Right lobe of liver (tissue), 6 donors: ENCODE measurements around the gene PPP1R14B. TPM values are rescaled to one million over a fixed set of nuclear protein-coding genes. Genes with fewer than 3 reads are reported as not detected.
"Not testable (repeated sequence)": the region's sequence is repeated elsewhere in the genome, so short reads cannot be mapped to it uniquely, and the experiment has no call there.

Experiments
- ATAC-seq, 4 donors: fragments of 200-7000 bp; cut with Tn5 transposase; one replicate each; pipeline ENCODE4 v1.9.1; 2020; ENCODE audit warnings: mild to moderate bottlenecking in 4 of 4, moderate library complexity in 4 of 4
- DNase-seq, 3 donors: peaks; one replicate each; pipeline ENCODE4 v3.0.0-alpha.2; 2020
- H3K27ac ChIP-seq, 3 donors: fragments of 200-600 bp; one replicate each; pipeline ENCODE4 v1.8.0; 2022
- H3K27me3 ChIP-seq, 2 donors: fragments of 200-600 bp; one replicate each; pipeline ENCODE4 v1.8.0; 2022
- H3K36me3 ChIP-seq, 4 donors: fragments of 200-600 bp; sonication (generic) in 1 of 4; one replicate each; pipeline versions ENCODE4 v1.5.1 to v1.8.0; 2017 to 2022; ENCODE audit warnings: control low read depth in 1 of 4
- H3K4me1 ChIP-seq, 4 donors: fragments of 200-600 bp; sonication (generic) in 1 of 4; one replicate each; pipeline versions ENCODE4 v1.5.1 to v1.8.0; 2017 to 2022; ENCODE audit warnings: control low read depth in 1 of 4
- H3K4me3 ChIP-seq, 3 donors: fragments of 200-600 bp; one replicate each; pipeline ENCODE4 v1.8.0; 2022
- H3K9me3 ChIP-seq, 4 donors: fragments of 200-600 bp; sonication (generic) in 1 of 4; one replicate each; pipeline versions ENCODE4 v1.5.1 to v1.8.0; 2017 to 2022; ENCODE audit warnings: control low read depth in 1 of 4
- CTCF ChIP-seq, 4 donors: fragments of 200-600 bp in 3 of 4; fragments of 450-650 bp in 1 of 4; IDR thresholded peaks; one replicate each; pipeline versions ENCODE4 v1.5.1 to v1.8.0; 2016 to 2022; ENCODE audit warnings: antibody characterized with exemption in 4 of 4, mild to moderate bottlenecking in 2 of 4
- POLR2A ChIP-seq: fragments of 450-650 bp; IDR thresholded peaks from one replicate; pipeline ENCODE4 v1.6.1; 2017; ENCODE audit warnings: antibody characterized with exemption, mild to moderate bottlenecking
- WGBS: methylation state at CpG from one replicate; pipeline ENCODE4 v1.1.6; 2018; ENCODE audit warnings: low coverage, low lambda C conversion rate; ENCODE audit not compliant: insufficient coverage; ENCODE audit errors: missing lambda C conversion rate; 5-methylcytosine and 5-hydroxymethylcytosine counted together
- intact Hi-C, 2 donors: fragments of 100-400 bp; cut with DNase I; formaldehyde crosslinking; loops; one replicate each; pipeline versions ENCODE4 v1.11.2 to v1.14.1; 2022
- total RNA-seq, 6 experiments: library from RNA; depleted of rRNA in 2 of 6; stranded (reverse); fragments of >200 nt in 2 of 6; fragmentation: NEBNext Ultra II Directional in 3 of 6; extraction: Animal tissue kit (Norgen Biotek cat#: 25700) in 3 of 6; gene quantifications; one replicate each; pipeline versions ENCODE4 v1.1.0 to v1.2.4, GENCODE V29; 2016 to 2023
- donor health status: DM: no; HTN: yes; CAD: no.
- donor health status: DM: no; HTN: no; CAD: no.
- donor health status: DM: no; HTN: no; CAD: no.
- donor health status: DM: no; HTN: yes; CAD: no.
- donor health status: DM: no; HTN: yes; CAD: no.

PPP1R14B gene
- total RNA-seq, 6 experiments from 2014 or later, result 34.1 to 90.3 (median 49.7) TPM

- H3K4me1 ChIP-seq, result peaks cover 0 to 27% (median 12%) of the 10 kb centered on the region in 4 donors
- intact Hi-C loops, result no loop called here
Measured at GRCh38 chr11:64247729-64248531, 1.2 kb upstream of the PPP1R14B start.

GRCh38 chr11:64246621-64246870 is 197 bp downstream of the PPP1R14B start:
- H3K4me3 ChIP-seq, result peak overlapping the region; percentile 74 to 76 (median 75)
- no CpG with 5 or more reads among the region's 43 CpGs for WGBS
- peaks cover 0 to 32% (median 15%) of the 10 kb centered on the region in 4 donors for H3K4me1 ChIP-seq
- peak overlapping the region in 1 of 3 donors; percentile 46 for H3K27ac ChIP-seq
- H3K27me3 ChIP-seq, H3K9me3 ChIP-seq, H3K36me3 ChIP-seq, intact Hi-C loops, DNase-seq, ATAC-seq: not testable (repeated sequence)

More at GRCh38 chr11:64247729-64248531, 1.2 kb upstream of the PPP1R14B start:
- peaks cover 0 to 5% (median 2%) of the 10 kb centered on the region in 4 donors for H3K36me3 ChIP-seq
- DNase-seq, result no peak
- H3K9me3 ChIP-seq, result no peaks in the 10 kb centered on the region
- TF ChIP-seq CTCF (IDR thresholded peaks at IDR 0.05) (no peak), POLR2A (no peak)
- ATAC-seq, result peak in 2 of 4 donors; percentile 0 to 1
- H3K27ac ChIP-seq, result peak overlapping the region; percentile 46 to 80 (median 48)
- H3K4me3 ChIP-seq, result peak overlapping the region; percentile 61 to 76 (median 69)
- 35% methylated on average over 17 of the region's 31 CpGs for WGBS
- no peaks in the 10 kb centered on the region for H3K27me3 ChIP-seq

GRCh38 chr11:64245797-64246620 is 734 bp downstream of the PPP1R14B start:
- peak in 1 of 4 donors; percentile 4 for ATAC-seq
- H3K9me3 ChIP-seq, result no peaks in the 10 kb centered on the region
- peaks cover 0 to 5% (median 2%) of the 10 kb centered on the region in 4 donors for H3K36me3 ChIP-seq
- intact Hi-C loops, result no loop called here
- no peak for TF ChIP-seq POLR2A
- TF ChIP-seq CTCF (IDR thresholded peaks at IDR 0.05), result no peak
- H3K4me1 ChIP-seq, result peaks cover 0 to 31% (median 15%) of the 10 kb centered on the region in 4 donors
- H3K27ac ChIP-seq, result peak overlapping the region; percentile 1 to 65 (median 46)
- under 1% methylated on average over 20 of the region's 46 CpGs for WGBS
- H3K4me3 ChIP-seq, result peak overlapping the region; percentile 74 to 76 (median 75)
- no peaks in the 10 kb centered on the region for H3K27me3 ChIP-seq
- peak in 2 of 3 donors; percentile 69 to 78 for DNase-seq

GRCh38 chr11:64245401-64245796 is 1.3 kb downstream of the PPP1R14B start:
- no peak for ATAC-seq
- H3K27ac ChIP-seq, result peak overlapping the region; percentile 1 to 65 (median 46)
- intact Hi-C loops, result no loop called here
- peaks cover 0 to 28% (median 13%) of the 10 kb centered on the region in 4 donors for H3K4me1 ChIP-seq
- H3K9me3 ChIP-seq, result no peaks in the 10 kb centered on the region
- peak in 1 of 3 donors; percentile 72 for DNase-seq
- TF ChIP-seq POLR2A (no peak), CTCF (IDR thresholded peaks at IDR 0.05) (no peak)
- 2% methylated on average over 6 of the region's 6 CpGs for WGBS
- peaks cover 0 to 5% (median 2%) of the 10 kb centered on the region in 4 donors for H3K36me3 ChIP-seq
- no peaks in the 10 kb centered on the region for H3K27me3 ChIP-seq
- peak overlapping the region; percentile 74 to 76 (median 75) for H3K4me3 ChIP-seq
